ENCODE measurements around the gene C19orf73. TPM values are rescaled to one million over a fixed set of nuclear protein-coding genes. Genes with fewer than 3 reads are reported as not detected.

C19orf73 gene
- total RNA-seq, 6 donors from 2014 or later: 0.89 to 7.9 (median 2.3) TPM; not detected in 1

GRCh38 chr19:49141352-49141751, 22.4 kb upstream of the C19orf73 start:
- Histone ChIP-seq H3K9me3 (no peaks in the 10 kb centered on the region), H3K36me3 (no peaks in the 10 kb centered on the region), H3K27me3 (no peaks in the 10 kb centered on the region), H3K4me1 (peaks cover 17 to 24% (median 20%) of the 10 kb centered on the region in 4 donors), H3K27ac (no peak overlapping the region), H3K4me3 (no peak overlapping the region)
- 69% methylated on average over 6 of the region's 6 CpGs for WGBS, 2 donors
- no peak for TF ChIP-seq POLR2A (IDR thresholded peaks at IDR 0.05)
- TF ChIP-seq CTCF (IDR thresholded peaks at IDR 0.05): no peak
- no peak for TF ChIP-seq EP300 (IDR thresholded peaks at IDR 0.05)
- no peak for TF ChIP-seq POLR2AphosphoS5 (IDR thresholded peaks at IDR 0.05)
- no peak for DNase-seq
- ATAC-seq (ENCODE audit: low FRiP score in 2 of 2): no peak

GRCh38 chr19:49140951-49141350, 22.0 kb upstream of the C19orf73 start:
- no peaks in the 10 kb centered on the region for H3K27me3 ChIP-seq
- DNase-seq: no peak
- peaks cover 15 to 20% (median 17%) of the 10 kb centered on the region in 4 donors for H3K4me1 ChIP-seq
- no peak overlapping the region for H3K27ac ChIP-seq
- TF ChIP-seq POLR2A (IDR thresholded peaks at IDR 0.05): no peak
- TF ChIP-seq CTCF (IDR thresholded peaks at IDR 0.05): no peak
- no peak for TF ChIP-seq EP300 (IDR thresholded peaks at IDR 0.05)
- TF ChIP-seq POLR2AphosphoS5 (IDR thresholded peaks at IDR 0.05): no peak
- H3K9me3 ChIP-seq: no peaks in the 10 kb centered on the region
- WGBS, 2 donors: 77 to 83% methylated on average over 7 of the region's 7 CpGs
- no peak overlapping the region for H3K4me3 ChIP-seq
- H3K36me3 ChIP-seq: no peaks in the 10 kb centered on the region
- no peak for ATAC-seq (ENCODE audit: low FRiP score in 2 of 2)

GRCh38 chr19:49136771-49137171, 17.8 kb upstream of the C19orf73 start:
- 61 to 79% methylated on average over 4 to 8 of the region's 10 CpGs for whole genome bisulfite sequencing, 2 donors
- no peaks in the 10 kb centered on the region for H3K27me3 ChIP-seq
- H3K4me3 ChIP-seq: no peak overlapping the region
- H3K4me1 ChIP-seq: peaks cover 13 to 19% (median 16%) of the 10 kb centered on the region in 4 donors
- H3K9me3 ChIP-seq: no peaks in the 10 kb centered on the region
- DNase-seq (peak; percentile 35 to 88), ATAC-seq (ENCODE audit: low FRiP score in 2 of 2) (peak in 1 of 2 donors; percentile 15)
- H3K27ac ChIP-seq: peak overlapping the region in 2 of 4 donors; percentile 69 to 72
- TF ChIP-seq POLR2AphosphoS5 (IDR thresholded peaks at IDR 0.05) (no peak), POLR2A (IDR thresholded peaks at IDR 0.05) (no peak), CTCF (IDR thresholded peaks at IDR 0.05) (no peak), EP300 (IDR thresholded peaks at IDR 0.05) (no peak)
- no peaks in the 10 kb centered on the region for H3K36me3 ChIP-seq

- no peak for DNase-seq
- Histone ChIP-seq H3K36me3 (no peaks in the 10 kb centered on the region), H3K27me3 (no peaks in the 10 kb centered on the region), H3K4me3 (no peak overlapping the region), H3K9me3 (no peaks in the 10 kb centered on the region), H3K4me1 (peaks cover 13 to 19% (median 16%) of the 10 kb centered on the region in 4 donors), H3K27ac (peak overlapping the region in 2 of 4 donors; percentile 69 to 72)
- no peak for ATAC-seq (ENCODE audit: low FRiP score in 2 of 2)
- TF ChIP-seq CTCF (IDR thresholded peaks at IDR 0.05) (no peak), POLR2AphosphoS5 (IDR thresholded peaks at IDR 0.05) (no peak), EP300 (IDR thresholded peaks at IDR 0.05) (no peak)
- WGBS, 2 donors: 89 to 100% methylated on average over 1 to 5 of the region's 5 CpGs
Measured at GRCh38 chr19:49135686-49136085, 16.7 kb upstream of the C19orf73 start.
